ENCODE data around the gene KISS1R. TPM values are rescaled to one million over a fixed set of nuclear protein-coding genes. Genes with fewer than 3 reads are reported as not detected.

Gene KISS1R
- total RNA-seq, 1 experiment from 2014 or later, result not detected

GRCh38 chr19:912181-913079 is 4.7 kb upstream of the KISS1R start:
- TF ChIP-seq, protein P1, sequence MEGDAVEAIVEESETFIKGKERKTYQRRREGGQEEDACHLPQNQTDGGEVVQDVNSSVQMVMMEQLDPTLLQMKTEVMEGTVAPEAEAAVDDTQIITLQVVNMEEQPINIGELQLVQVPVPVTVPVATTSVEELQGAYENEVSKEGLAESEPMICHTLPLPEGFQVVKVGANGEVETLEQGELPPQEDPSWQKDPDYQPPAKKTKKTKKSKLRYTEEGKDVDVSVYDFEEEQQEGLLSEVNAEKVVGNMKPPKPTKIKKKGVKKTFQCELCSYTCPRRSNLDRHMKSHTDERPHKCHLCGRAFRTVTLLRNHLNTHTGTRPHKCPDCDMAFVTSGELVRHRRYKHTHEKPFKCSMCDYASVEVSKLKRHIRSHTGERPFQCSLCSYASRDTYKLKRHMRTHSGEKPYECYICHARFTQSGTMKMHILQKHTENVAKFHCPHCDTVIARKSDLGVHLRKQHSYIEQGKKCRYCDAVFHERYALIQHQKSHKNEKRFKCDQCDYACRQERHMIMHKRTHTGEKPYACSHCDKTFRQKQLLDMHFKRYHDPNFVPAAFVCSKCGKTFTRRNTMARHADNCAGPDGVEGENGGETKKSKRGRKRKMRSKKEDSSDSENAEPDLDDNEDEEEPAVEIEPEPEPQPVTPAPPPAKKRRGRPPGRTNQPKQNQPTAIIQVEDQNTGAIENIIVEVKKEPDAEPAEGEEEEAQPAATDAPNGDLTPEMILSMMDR (IDR thresholded peaks at IDR 0.05; ENCODE audit: unreplicated experiment), result no peak
- peak; percentile 45 for DNase-seq (ENCODE audit: unreplicated experiment)
- CTCF ChIA-PET, result no interaction called here
- POLR2A ChIA-PET, result interaction anchor here (0.6 to 1.2 kb wide), 3 partner anchors 19 to 76 kb away, joined by 3 read pairs; partner anchors contain the start of genes MED16 and RNU6-9
- no peaks in the 10 kb centered on the region for H3K9me3 Mint-ChIP-seq (ENCODE audit: unreplicated experiment)
- peak overlapping the region; percentile 85 for H3K27ac Mint-ChIP-seq (ENCODE audit: low read depth, unreplicated experiment)
- H3K4me3 Mint-ChIP-seq (ENCODE audit: unreplicated experiment), result peak overlapping the region; percentile 71
- intact Hi-C loops (cut with micrococcal nuclease), result loop anchor here (5.0 kb wide), 1 partner anchor 40 kb away; no protein-coding TSS in a partner anchor
- BruUV-seq (replicated peaks), result no TSS peak
- H3K36me3 Mint-ChIP-seq (ENCODE audit: insufficient read depth, unreplicated experiment), result peaks cover 15% of the 10 kb centered on the region
- H3K27me3 Mint-ChIP-seq (ENCODE audit: insufficient read depth, unreplicated experiment), result no peaks in the 10 kb centered on the region
- peaks cover 9% of the 10 kb centered on the region for H3K4me1 Mint-ChIP-seq (ENCODE audit: insufficient read depth, unreplicated experiment)

GRCh38 chr19:913080-913748 is 3.9 kb upstream of the KISS1R start, which contains the start of gene R3HDM4:
Gene R3HDM4, minus strand, starts transcription at chr19:913219. Its CDS starts 62 bp downstream, at chr19:913157.
- no TSS peak for BruUV-seq (replicated peaks)
- intact Hi-C loops (cut with micrococcal nuclease), result loop anchor here (5.0 kb wide), 1 partner anchor 41 kb away; no protein-coding TSS in a partner anchor

DNA sequence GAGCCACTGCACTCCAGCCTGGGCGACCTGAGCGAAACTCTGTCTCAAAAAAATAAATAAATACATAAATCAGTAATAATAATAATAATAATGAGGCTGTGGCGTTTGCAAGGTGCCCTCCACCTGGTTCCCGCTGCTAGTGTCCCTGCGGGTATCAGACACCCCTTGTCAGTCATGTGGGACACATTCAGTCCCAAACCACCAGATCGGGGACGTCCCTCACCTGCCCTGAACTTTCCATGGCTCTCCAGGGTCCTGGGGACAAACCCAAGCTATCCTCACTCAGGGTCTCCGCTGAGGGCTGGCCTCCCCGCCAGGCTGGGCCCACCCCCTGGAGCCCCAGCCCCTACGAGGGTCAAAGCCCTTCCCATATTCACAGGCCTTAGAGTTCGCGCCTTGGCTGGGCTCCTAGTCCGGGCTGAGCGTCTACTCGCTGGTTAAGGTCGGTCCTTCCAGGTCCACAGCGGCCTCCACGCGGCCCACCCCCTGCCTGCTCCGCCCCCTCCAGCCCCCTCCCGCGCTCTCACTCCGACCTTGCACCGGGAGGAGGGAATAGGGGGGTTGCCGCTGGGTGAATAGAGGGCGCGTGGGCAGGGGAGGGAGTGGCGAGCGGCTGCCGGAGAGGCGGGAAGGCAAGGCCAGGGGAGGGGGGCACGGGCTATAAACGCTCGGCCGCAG is 349 bp upstream of the KISS1R start:
- Mint-ChIP-seq H3K36me3 (ENCODE audit: insufficient read depth, unreplicated experiment) (no peaks in the 10 kb centered on the region), H3K4me3 (ENCODE audit: unreplicated experiment) (no peak overlapping the region), H3K27ac (ENCODE audit: low read depth, unreplicated experiment) (no peak overlapping the region), H3K27me3 (ENCODE audit: insufficient read depth, unreplicated experiment) (no peaks in the 10 kb centered on the region), H3K4me1 (ENCODE audit: insufficient read depth, unreplicated experiment) (no peaks in the 10 kb centered on the region), H3K9me3 (ENCODE audit: unreplicated experiment) (no peaks in the 10 kb centered on the region)
- no peak for DNase-seq (ENCODE audit: unreplicated experiment)
- POLR2A ChIA-PET, result no interaction called here
- intact Hi-C loops (cut with micrococcal nuclease), result loop anchor here (1.0 kb wide), 1 partner anchor 33 kb away; no protein-coding TSS in a partner anchor
- TF ChIP-seq, protein P1 (IDR thresholded peaks at IDR 0.05; ENCODE audit: unreplicated experiment), result no peak
- BruUV-seq (replicated peaks), result no TSS peak
- CTCF ChIA-PET, result no interaction called here

More at GRCh38 chr19:913080-913748, 3.9 kb upstream of the KISS1R start, which contains the start of gene R3HDM4:
- H3K36me3 Mint-ChIP-seq (ENCODE audit: insufficient read depth, unreplicated experiment), result peaks cover 15% of the 10 kb centered on the region
- ChIA-PET POLR2A (interaction anchor here (0.6 to 1.3 kb wide), 4 partner anchors 20 to 114 kb away, joined by 3 to 5 read pairs (median 3); partner anchors contain the start of genes MED16 and RNU6-9), CTCF (interaction anchor here (0.7 to 1.3 kb wide), 2 partner anchors 73 to 113 kb away, joined by 3 to 6 read pairs; no protein-coding TSS in a partner anchor)
- H3K9me3 Mint-ChIP-seq (ENCODE audit: unreplicated experiment), result no peaks in the 10 kb centered on the region
- H3K27ac Mint-ChIP-seq (ENCODE audit: low read depth, unreplicated experiment), result peak within 1 kb of the TSS; percentile 85
- peak within 1 kb of the TSS; percentile 71 for H3K4me3 Mint-ChIP-seq (ENCODE audit: unreplicated experiment)
- peaks cover 9% of the 10 kb centered on the region for H3K4me1 Mint-ChIP-seq (ENCODE audit: insufficient read depth, unreplicated experiment)
- TF ChIP-seq, protein P1 (IDR thresholded peaks at IDR 0.05; ENCODE audit: unreplicated experiment), result no peak
- no peaks in the 10 kb centered on the region for H3K27me3 Mint-ChIP-seq (ENCODE audit: insufficient read depth, unreplicated experiment)
- DNase-seq (ENCODE audit: unreplicated experiment), result peak; percentile 50
